Activated B cell treated with CpG ODN at 0.5 μM for 24 hours (primary cell): ENCODE measurements around the gene HPS3. TPM values are rescaled to one million over a fixed set of nuclear protein-coding genes. Genes with fewer than 3 reads are reported as not detected.
A peak's percentile ranks its signal among the peaks of the same experiment; 100 is the strongest.

Experiments
- ATAC-seq: fragments of 200-7000 bp; cut with Tn5 transposase; one replicate; pipeline ENCODE4 v1.10.0; 2021; ENCODE audit warnings: low read depth, mild to moderate bottlenecking, moderate library complexity
- CTCF ChIA-PET: fragments of 350-600 bp; sonication (Branson Sonifier 250); formaldehyde crosslinking; loops from one replicate; lab custom pipeline; 2021; ENCODE audit warnings: antibody characterized with exemption; lab: Charles Lee
- POLR2A ChIA-PET: fragments of 350-600 bp; sonication (Branson Sonifier 250); formaldehyde crosslinking; loops from one replicate; lab custom pipeline; 2021; ENCODE audit warnings: antibody characterized with exemption; lab: Charles Lee
- DNase-seq: peaks from one replicate; pipeline ENCODE4 v3.0.0; 2022
- H3K27ac Mint-ChIP-seq: one replicate; pipeline ENCODE4 v1.8.0; 2020; ENCODE audit warnings: mixed read lengths
- H3K27me3 Mint-ChIP-seq: one replicate; pipeline ENCODE4 v1.8.0; 2021; ENCODE audit warnings: mixed read lengths
- H3K36me3 Mint-ChIP-seq: one replicate; pipeline ENCODE4 v1.8.0; 2021; ENCODE audit warnings: low read depth, mixed read lengths
- H3K4me1 Mint-ChIP-seq: one replicate; pipeline ENCODE4 v1.8.0; 2021; ENCODE audit warnings: mixed read lengths
- H3K4me3 Mint-ChIP-seq: one replicate; pipeline ENCODE4 v1.8.0; 2020; ENCODE audit warnings: mild to moderate bottlenecking, mixed read lengths
- H3K9me3 Mint-ChIP-seq: one replicate; pipeline ENCODE4 v1.8.0; 2020; ENCODE audit warnings: mixed read lengths
- intact Hi-C: fragments of 100-400 bp; cut with micrococcal nuclease; formaldehyde crosslinking; loops from one replicate; pipeline ENCODE4 v1.15.1; 2024
- total RNA-seq: library from RNA; stranded (reverse); gene quantifications from 2 replicates; pipeline ENCODE4 v1.2.3, GENCODE V29; 2022
- TF ChIP-seq, protein P1 (sequence below): fragments of 200-600 bp; IDR thresholded peaks from one replicate; pipeline ENCODE4 v1.8.0; 2022; ENCODE audit warnings: antibody characterized with exemption, mild to moderate bottlenecking

The HPS3 gene
- total RNA-seq, 1 donor from 2014 or later: 30.1 TPM

GRCh38 chr3:149199474-149199873, 70.0 kb downstream of the HPS3 start:
- no peaks in the 10 kb centered on the region for H3K36me3 Mint-ChIP-seq
- H3K27me3 Mint-ChIP-seq: no peaks in the 10 kb centered on the region
- intact Hi-C loops: no loop called here
- peaks cover 15% of the 10 kb centered on the region for H3K4me1 Mint-ChIP-seq
- CTCF ChIA-PET: no interaction called here
- TF ChIP-seq, protein P1, sequence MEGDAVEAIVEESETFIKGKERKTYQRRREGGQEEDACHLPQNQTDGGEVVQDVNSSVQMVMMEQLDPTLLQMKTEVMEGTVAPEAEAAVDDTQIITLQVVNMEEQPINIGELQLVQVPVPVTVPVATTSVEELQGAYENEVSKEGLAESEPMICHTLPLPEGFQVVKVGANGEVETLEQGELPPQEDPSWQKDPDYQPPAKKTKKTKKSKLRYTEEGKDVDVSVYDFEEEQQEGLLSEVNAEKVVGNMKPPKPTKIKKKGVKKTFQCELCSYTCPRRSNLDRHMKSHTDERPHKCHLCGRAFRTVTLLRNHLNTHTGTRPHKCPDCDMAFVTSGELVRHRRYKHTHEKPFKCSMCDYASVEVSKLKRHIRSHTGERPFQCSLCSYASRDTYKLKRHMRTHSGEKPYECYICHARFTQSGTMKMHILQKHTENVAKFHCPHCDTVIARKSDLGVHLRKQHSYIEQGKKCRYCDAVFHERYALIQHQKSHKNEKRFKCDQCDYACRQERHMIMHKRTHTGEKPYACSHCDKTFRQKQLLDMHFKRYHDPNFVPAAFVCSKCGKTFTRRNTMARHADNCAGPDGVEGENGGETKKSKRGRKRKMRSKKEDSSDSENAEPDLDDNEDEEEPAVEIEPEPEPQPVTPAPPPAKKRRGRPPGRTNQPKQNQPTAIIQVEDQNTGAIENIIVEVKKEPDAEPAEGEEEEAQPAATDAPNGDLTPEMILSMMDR: no peak
- ATAC-seq (no peak), DNase-seq (no peak)
- POLR2A ChIA-PET: no interaction called here
- no peak overlapping the region for H3K27ac Mint-ChIP-seq
- no peak overlapping the region for H3K4me3 Mint-ChIP-seq
- H3K9me3 Mint-ChIP-seq: no peaks in the 10 kb centered on the region

DNA sequence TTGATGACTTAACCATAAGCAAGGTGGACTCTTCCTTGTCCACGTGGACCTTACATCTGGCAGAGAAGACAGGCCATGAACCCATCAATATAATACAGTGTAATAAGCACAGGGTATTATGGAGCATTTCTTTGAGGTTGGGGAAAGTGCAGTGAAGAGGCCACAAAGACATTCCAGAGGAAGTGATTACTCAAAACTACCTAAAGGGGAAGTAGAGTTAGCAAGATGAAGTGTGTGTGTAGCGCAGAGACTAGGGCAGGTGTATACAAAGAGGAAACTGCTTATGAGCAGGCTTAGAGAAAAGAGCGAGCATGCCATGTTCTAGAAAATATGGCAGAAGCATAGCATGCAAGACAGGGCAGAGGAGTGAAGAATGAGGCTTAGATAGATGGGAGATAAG, 74.3 kb downstream of the HPS3 start:
- peaks cover 18% of the 10 kb centered on the region for H3K4me1 Mint-ChIP-seq

GRCh38 chr3:149204390-149204991, 75.1 kb downstream of the HPS3 start:
- intact Hi-C loops: loop anchor here (5.0 kb wide), 2 partner anchors 57 to 82 kb away; no protein-coding TSS in a partner anchor
- CTCF ChIA-PET: no interaction called here

More for the DNA sequence above, 74.3 kb downstream of the HPS3 start:
- Mint-ChIP-seq H3K27me3 (no peaks in the 10 kb centered on the region), H3K27ac (peak overlapping the region; percentile 54), H3K4me3 (peak overlapping the region; percentile 17), H3K9me3 (no peaks in the 10 kb centered on the region), H3K36me3 (no peaks in the 10 kb centered on the region)
- CTCF ChIA-PET: interaction anchor here (1.3 kb wide), 1 partner anchor 83 kb away, joined by 4 read pairs; no protein-coding TSS in a partner anchor
- TF ChIP-seq, protein P1: no peak
- intact Hi-C loops: loop anchor here (2.0 to 5.0 kb wide), 5 partner anchors 21 to 81 kb away; no protein-coding TSS in a partner anchor
- POLR2A ChIA-PET: interaction anchor here (1.2 kb wide), 1 partner anchor 74 kb away, joined by 5 read pairs; the partner anchor contains the start of gene HPS3
- ATAC-seq (peak; percentile 97), DNase-seq (no peak)

GRCh38 chr3:149207475-149207874, 78.0 kb downstream of the HPS3 start:
- Mint-ChIP-seq H3K36me3 (no peaks in the 10 kb centered on the region), H3K27me3 (no peaks in the 10 kb centered on the region), H3K4me1 (peaks cover 16% of the 10 kb centered on the region), H3K9me3 (no peaks in the 10 kb centered on the region), H3K4me3 (no peak overlapping the region), H3K27ac (no peak overlapping the region)
- ATAC-seq: no peak
- DNase-seq: no peak
- CTCF ChIA-PET: interaction anchor here (0.7 kb wide), 1 partner anchor 61 kb away, joined by 3 read pairs; no protein-coding TSS in a partner anchor
- TF ChIP-seq, protein P1: no peak
- POLR2A ChIA-PET: no interaction called here
- intact Hi-C loops: no loop called here

More at GRCh38 chr3:149204390-149204991, 75.1 kb downstream of the HPS3 start:
- no peaks in the 10 kb centered on the region for H3K9me3 Mint-ChIP-seq
- H3K36me3 Mint-ChIP-seq: no peaks in the 10 kb centered on the region
- TF ChIP-seq, protein P1: no peak
- H3K27ac Mint-ChIP-seq: no peak overlapping the region
- POLR2A ChIA-PET: no interaction called here
- ATAC-seq (no peak), DNase-seq (no peak)
- no peak overlapping the region for H3K4me3 Mint-ChIP-seq
- peaks cover 18% of the 10 kb centered on the region for H3K4me1 Mint-ChIP-seq
- no peaks in the 10 kb centered on the region for H3K27me3 Mint-ChIP-seq

DNA sequence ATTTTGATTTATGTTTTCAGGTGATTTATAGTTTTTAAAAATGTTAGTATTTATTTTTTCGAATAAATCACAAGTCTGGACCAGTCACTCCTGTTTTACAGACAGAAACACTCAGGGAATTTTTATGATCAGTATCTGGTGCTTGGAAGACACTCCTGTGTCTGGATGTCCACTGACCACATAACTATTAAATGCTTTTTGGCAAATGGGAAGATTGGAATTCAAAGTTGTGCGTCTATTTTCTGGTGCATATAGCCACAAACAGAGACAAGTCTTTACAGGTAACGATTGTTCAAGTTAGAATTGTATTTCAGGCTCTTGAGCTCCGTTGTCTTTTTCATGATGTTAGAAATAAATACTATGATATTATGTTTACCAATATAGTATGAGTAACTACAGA, 80.0 kb downstream of the HPS3 start:
- Mint-ChIP-seq H3K4me3 (no peak overlapping the region), H3K27me3 (no peaks in the 10 kb centered on the region), H3K36me3 (no peaks in the 10 kb centered on the region), H3K4me1 (peaks cover 3% of the 10 kb centered on the region), H3K27ac (no peak overlapping the region), H3K9me3 (no peaks in the 10 kb centered on the region)
- CTCF ChIA-PET: no interaction called here
- intact Hi-C loops: no loop called here
- ATAC-seq (no peak), DNase-seq (no peak)
- POLR2A ChIA-PET: no interaction called here
- TF ChIP-seq, protein P1: no peak
